Thymus (tissue), 11 donors: ENCODE data around the gene FAM227B. TPM values are rescaled to one million over a fixed set of nuclear protein-coding genes. Genes with fewer than 3 reads are reported as not detected.

ENCODE experiments used
- DNase-seq, 9 donors: peaks; one replicate each; pipeline ENCODE4 v3.0.0-alpha.2; 2013; ENCODE audit warnings: low spot score in 9 of 9, low read depth in 6 of 9, missing footprints in 1 of 9
- H3K27ac ChIP-seq, 2 donors: one replicate each; pipeline ENCODE4 v1.5.1; 2013; ENCODE audit warnings: control low read depth in 1 of 2, low read depth in 1 of 2, low read length in 1 of 2, mild to moderate bottlenecking in 1 of 2, moderate library complexity in 1 of 2
- H3K27me3 ChIP-seq, 2 donors: one replicate each; pipeline ENCODE4 v1.5.1; 2013; ENCODE audit warnings: low read length in 1 of 2; ENCODE audit not compliant: control insufficient read depth in 2 of 2, insufficient read depth in 1 of 2
- H3K36me3 ChIP-seq, 2 donors: one replicate each; pipeline ENCODE4 v1.5.1; 2013; ENCODE audit warnings: low read length in 1 of 2, mild to moderate bottlenecking in 1 of 2, moderate library complexity in 1 of 2; ENCODE audit not compliant: control insufficient read depth in 2 of 2, insufficient read depth in 2 of 2
- H3K4me1 ChIP-seq, 2 donors: one replicate each; pipeline ENCODE4 v1.5.1; 2013; ENCODE audit warnings: low read length in 2 of 2; ENCODE audit not compliant: control insufficient read depth in 2 of 2, insufficient read depth in 2 of 2
- H3K4me3 ChIP-seq, 2 donors: one replicate each; pipeline ENCODE4 v1.5.1; 2013; ENCODE audit warnings: low read length in 2 of 2, control low read depth in 1 of 2, mild to moderate bottlenecking in 1 of 2
- H3K9me3 ChIP-seq, 2 donors: one replicate each; pipeline ENCODE4 v1.5.1; 2013; ENCODE audit warnings: low read length in 1 of 2, mild to moderate bottlenecking in 1 of 2; ENCODE audit not compliant: control insufficient read depth in 2 of 2, insufficient read depth in 1 of 2
- WGBS: extraction: QIAGEN DNeasy Blood & Tissue Kit; methylation state at CpG from one replicate; pipeline ENCODE4 v1.1.7; 2013; 5-methylcytosine and 5-hydroxymethylcytosine counted together
- polyA plus RNA-seq: library from polyadenylated mRNA; stranded (reverse); fragments of 200-250 nt; gene quantifications from one replicate; pipeline ENCODE4 v1.2.3, GENCODE V29; 2013
- total RNA-seq: library from RNA; stranded (reverse); fragments of 120-200 nt; gene quantifications from one replicate; pipeline ENCODE4 v1.2.4, GENCODE V29; 2013
- donor health status: healthy.

FAM227B gene
- total and polyA plus RNA-seq, 2 donors = 11.7 to 13.4 TPM

DNA sequence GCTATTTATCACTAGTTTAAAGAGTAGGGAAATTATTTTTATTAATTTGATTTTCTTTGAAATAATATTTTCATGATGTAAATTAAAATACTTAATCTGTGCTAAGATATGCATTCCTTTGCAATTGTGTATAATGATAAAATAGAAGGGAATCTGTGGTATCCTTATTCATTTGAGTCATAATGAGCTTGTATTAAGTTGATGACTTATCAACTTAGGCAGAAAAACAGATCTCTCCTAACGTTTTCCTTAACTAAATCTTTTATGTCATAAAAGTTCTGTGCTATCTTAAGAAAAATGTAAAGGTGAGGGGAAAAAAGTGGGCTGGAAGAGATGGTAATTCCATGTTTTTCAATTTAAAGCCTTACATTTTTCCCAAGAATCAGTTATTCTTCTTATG is 195.7 kb downstream of the FAM227B start:
- Histone ChIP-seq H3K4me3 (no peak overlapping the region), H3K27me3 (no peaks in the 10 kb centered on the region), H3K4me1 (no peaks in the 10 kb centered on the region), H3K36me3 (no peaks in the 10 kb centered on the region), H3K9me3 (no peaks in the 10 kb centered on the region), H3K27ac (no peak overlapping the region)
- DNase-seq = no peak
- 85% methylated on average over 1 of the region's 1 CpG for WGBS

DNA sequence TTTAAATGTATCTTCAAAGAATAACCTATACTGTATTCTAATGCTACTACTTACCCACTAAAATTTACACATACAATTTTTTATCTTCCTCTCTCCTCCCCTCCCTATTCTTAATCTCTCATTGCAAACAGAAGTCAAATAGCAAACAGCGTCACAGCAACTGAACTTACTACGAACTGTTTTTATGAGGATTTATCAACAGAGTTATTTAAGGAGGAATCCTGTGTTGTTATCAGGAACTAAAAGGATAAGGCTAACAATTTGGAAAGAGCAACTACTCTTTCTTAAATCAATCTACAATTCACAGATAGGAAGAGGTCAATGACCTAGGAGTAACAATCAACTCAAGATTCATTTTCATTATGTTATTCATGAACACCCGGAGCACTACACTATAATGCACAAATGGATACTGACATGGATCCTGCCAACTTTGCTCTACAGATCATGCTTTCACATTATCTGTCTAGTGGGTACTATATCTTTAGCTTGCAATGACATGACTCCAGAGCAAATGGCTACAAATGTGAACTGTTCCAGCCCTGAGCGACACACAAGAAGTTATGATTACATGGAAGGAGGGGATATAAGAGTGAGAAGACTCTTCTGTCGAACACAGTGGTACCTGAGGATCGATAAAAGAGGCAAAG is 196.6 kb downstream of the FAM227B start:
- no peak overlapping the region for H3K27ac ChIP-seq
- DNase-seq = no peak
- no peak overlapping the region for H3K4me3 ChIP-seq
- no peaks in the 10 kb centered on the region for H3K4me1 ChIP-seq
- 92% methylated on average over 6 of the region's 6 CpGs for WGBS
- H3K9me3 ChIP-seq = no peaks in the 10 kb centered on the region
- H3K36me3 ChIP-seq = no peaks in the 10 kb centered on the region
- H3K27me3 ChIP-seq = no peaks in the 10 kb centered on the region

DNA sequence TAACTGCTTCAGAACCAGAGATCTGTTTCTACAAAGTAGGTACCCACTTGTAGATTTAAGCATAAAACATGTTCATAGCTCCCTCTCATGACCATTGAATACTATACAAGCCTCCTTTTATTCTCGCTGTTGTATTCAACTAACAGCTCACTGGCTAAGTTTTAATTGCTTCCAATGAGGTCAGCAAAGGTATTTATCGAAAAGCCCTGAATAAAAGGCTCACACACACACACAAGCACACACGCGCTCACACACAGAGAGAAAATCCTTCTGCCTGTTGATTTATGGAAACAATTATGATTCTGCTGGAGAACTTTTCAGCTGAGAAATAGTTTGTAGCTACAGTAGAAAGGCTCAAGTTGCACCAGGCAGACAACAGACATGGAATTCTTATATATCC is 197.6 kb downstream of the FAM227B start, which contains the start of gene FGF7:
FGF7 (plus strand) TSS at position 222 of the 400 bp plus-strand sequence. CDS start 1,056 bp downstream, outside the sequence.
- Histone ChIP-seq H3K4me1 (no peaks in the 10 kb centered on the region), H3K9me3 (no peaks in the 10 kb centered on the region), H3K27ac (no peak within 1 kb of the TSS), H3K36me3 (no peaks in the 10 kb centered on the region), H3K27me3 (no peaks in the 10 kb centered on the region), H3K4me3 (no peak within 1 kb of the TSS)
- peak in 1 of 9 donors; percentile 5 for DNase-seq
- 89% methylated on average over 4 of the region's 4 CpGs for WGBS

DNA sequence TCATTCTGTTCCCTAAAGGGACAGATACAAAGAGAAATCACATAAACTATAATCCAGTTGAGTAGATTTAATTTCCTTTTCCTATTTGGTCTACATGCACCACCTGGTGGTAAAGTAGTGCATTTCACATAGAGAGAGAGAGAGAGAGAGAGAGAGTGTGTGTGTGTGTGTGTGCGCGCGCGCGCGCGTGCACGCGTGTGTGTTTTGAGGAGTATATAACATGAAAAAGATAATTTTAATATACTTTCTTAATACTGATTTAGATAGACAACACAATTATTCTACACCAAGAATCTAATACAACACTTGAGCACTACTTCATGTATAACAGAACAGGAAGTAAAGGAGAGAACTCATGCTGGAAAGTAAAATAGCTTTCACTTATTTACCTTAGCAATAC is 198.6 kb downstream of the FAM227B start:
- Histone ChIP-seq H3K27me3 (no peaks in the 10 kb centered on the region), H3K4me1 (no peaks in the 10 kb centered on the region), H3K36me3 (no peaks in the 10 kb centered on the region), H3K4me3 (no peak overlapping the region), H3K9me3 (no peaks in the 10 kb centered on the region), H3K27ac (no peak overlapping the region)
- 63% methylated on average over 9 of the region's 9 CpGs for WGBS
- peak; percentile 14 to 76 (median 41) for DNase-seq

DNA sequence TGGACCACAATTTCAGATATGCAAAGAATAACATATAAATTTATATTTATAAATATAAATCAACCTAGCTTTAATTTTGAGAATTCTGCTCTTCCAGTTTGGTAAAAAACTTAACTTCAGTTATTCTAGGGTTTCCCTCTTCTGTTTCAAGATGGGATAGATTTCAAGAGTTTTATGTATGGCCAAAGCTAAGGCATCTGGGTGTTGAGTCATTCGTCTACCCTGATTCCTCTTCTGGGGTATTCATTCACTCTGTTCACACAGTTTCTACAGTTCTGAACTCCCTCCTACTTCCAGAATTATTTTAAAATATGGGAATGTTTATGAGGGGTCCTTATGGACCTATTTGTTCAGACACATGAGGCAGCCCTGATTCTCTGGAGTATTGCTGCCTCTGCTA is 201.8 kb downstream of the FAM227B start:
- Histone ChIP-seq H3K4me3 (no peak overlapping the region), H3K4me1 (no peaks in the 10 kb centered on the region), H3K27me3 (no peaks in the 10 kb centered on the region), H3K36me3 (no peaks in the 10 kb centered on the region), H3K9me3 (no peaks in the 10 kb centered on the region), H3K27ac (no peak overlapping the region)
- DNase-seq = no peak
- 99% methylated on average over 1 of the region's 1 CpG for WGBS

DNA sequence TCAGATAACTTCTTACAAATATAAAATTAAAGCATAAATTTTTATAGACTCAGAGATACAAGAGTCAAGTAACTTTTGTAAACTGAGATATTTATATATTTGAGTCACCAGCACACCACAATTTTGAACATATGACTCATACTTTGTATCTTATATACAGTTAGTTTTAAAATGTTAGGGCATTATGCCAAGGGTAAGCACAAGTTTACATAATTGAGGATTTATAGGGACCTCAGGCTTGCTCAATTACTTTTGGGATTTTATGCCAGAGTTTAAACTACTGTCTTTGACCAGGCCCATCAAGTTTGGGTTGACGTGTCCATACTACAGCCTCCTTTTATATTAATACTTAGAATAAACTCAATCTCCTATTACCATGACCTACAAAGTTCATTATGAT is 205.0 kb downstream of the FAM227B start:
- Histone ChIP-seq H3K9me3 (no peaks in the 10 kb centered on the region), H3K27me3 (no peaks in the 10 kb centered on the region), H3K36me3 (no peaks in the 10 kb centered on the region), H3K27ac (no peak overlapping the region), H3K4me1 (no peaks in the 10 kb centered on the region), H3K4me3 (no peak overlapping the region)
- DNase-seq = no peak
- 100% methylated on average over 1 of the region's 1 CpG for WGBS

DNA sequence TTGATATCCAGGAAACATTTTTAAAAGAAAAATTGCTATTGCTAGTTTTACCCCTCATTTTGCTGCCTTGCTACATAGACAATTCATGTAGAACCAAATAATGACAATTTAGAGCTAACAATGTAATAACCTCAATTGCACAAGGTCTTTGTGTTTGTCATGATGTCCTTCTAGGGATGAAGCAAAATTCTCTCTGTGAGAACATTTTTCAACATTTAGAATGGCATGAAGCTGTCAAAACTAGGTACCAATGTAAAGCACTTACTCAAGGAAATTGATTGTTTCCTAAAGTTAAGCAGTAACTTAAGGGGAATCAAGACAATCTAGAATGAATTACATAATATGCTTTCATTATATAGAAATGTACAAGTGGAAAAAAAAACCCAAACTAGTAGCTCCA is 205.5 kb downstream of the FAM227B start:
- DNase-seq = no peak

DNA sequence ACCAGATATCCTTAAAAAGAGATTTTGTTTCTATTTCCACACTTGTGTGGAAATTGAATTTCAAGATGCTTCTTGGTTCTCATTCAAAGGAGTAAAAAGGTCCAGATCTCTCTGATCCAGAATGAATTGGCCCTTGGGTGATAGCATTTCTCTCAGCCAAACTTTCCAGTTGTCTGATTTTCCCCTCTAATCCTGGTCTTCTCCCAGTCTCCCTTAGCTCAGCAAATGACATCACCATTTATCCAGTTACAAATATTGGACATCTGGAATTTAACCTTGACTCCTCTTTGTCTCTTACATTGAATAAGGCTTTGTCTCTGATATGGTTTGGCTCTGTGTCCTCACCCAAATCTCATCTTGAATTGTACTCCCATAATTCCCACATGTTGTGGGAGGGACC is 207.8 kb downstream of the FAM227B start:
- Histone ChIP-seq H3K4me1 (no peaks in the 10 kb centered on the region), H3K27me3 (no peaks in the 10 kb centered on the region), H3K4me3 (no peak overlapping the region), H3K9me3 (no peaks in the 10 kb centered on the region), H3K27ac (no peak overlapping the region), H3K36me3 (no peaks in the 10 kb centered on the region)
- DNase-seq = no peak

More for the DNA sequence above, 205.5 kb downstream of the FAM227B start:
- Histone ChIP-seq H3K36me3 (no peaks in the 10 kb centered on the region), H3K27me3 (no peaks in the 10 kb centered on the region), H3K9me3 (no peaks in the 10 kb centered on the region), H3K4me3 (no peak overlapping the region), H3K4me1 (no peaks in the 10 kb centered on the region), H3K27ac (no peak overlapping the region)

DNA sequence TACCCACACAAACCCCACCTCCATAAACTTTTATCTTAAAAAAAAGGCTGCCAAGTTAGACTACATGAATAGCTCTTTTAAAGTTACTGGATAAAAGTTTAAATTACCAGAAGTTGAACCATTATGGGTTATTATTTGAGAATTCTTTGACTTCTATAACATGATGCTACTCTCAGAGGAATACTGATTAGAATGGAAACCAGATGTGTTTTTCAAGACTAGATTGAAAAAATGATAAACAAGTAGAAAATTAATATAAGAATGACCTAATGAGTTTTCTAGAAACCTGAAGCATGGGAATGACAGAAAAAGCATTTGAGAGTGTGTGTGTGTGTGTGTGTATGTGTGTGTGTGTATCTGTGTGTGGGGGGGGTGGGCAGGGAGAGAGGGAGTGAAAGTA is 210.0 kb downstream of the FAM227B start:
- Histone ChIP-seq H3K27ac (no peak overlapping the region), H3K36me3 (no peaks in the 10 kb centered on the region), H3K27me3 (no peaks in the 10 kb centered on the region), H3K4me1 (no peaks in the 10 kb centered on the region), H3K9me3 (no peaks in the 10 kb centered on the region), H3K4me3 (no peak overlapping the region)
- no peak for DNase-seq
